VCaP (cell line): ENCODE measurements around the gene CARTPT.

Experiments
- H3K27ac ChIP-seq: fragments of 450-650 bp; 2 replicates; pipeline ENCODE4 v1.5.1; 2017
- CTCF ChIP-seq: fragments of 450-650 bp; conservative IDR thresholded peaks from 2 replicates; pipeline ENCODE4 v1.5.1; 2017; ENCODE audit warnings: mild to moderate bottlenecking, moderate library complexity

Gene CARTPT

GRCh38 chr5:71770381-71770780, 51.3 kb downstream of the CARTPT start:
- TF ChIP-seq CTCF = no peak
- H3K27ac ChIP-seq = no peak overlapping the region
